Measurements from ENCODE around the gene EXPH5.

The EXPH5 gene

DNA sequence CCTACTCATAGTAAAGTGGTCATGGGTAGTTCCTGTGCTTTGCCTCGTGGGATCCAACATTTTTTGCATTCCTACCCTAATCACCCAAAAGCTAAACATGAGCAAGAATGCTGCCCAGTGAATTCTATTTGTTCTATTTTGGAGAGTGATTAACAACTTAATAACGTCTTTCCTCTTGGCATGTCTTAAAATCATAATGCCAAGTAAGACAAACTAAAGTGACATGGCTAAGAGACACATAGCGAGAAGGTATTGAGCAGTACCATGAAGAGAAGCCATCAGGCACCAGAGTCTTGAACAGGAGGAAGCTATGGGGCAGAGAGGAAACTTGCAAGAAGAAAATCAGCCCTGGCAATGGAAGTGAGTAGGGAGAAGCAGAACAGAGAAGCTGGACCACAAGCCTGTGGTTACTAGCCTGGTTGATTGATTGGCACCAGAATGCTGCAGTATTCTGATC lies 32.0 kb downstream of the EXPH5 start:
- Histone ChIP-seq H3K4me3 (replicated peaks; ENCODE audit: insufficient read depth, low read length) (no peak overlapping the region), H3K27me3 (ENCODE audit: insufficient read depth, poor library complexity, severe bottlenecking) (peaks cover 2% of the 10 kb centered on the region), H3K27ac (replicated peaks) (no peak overlapping the region)
- TF ChIP-seq, protein P1, sequence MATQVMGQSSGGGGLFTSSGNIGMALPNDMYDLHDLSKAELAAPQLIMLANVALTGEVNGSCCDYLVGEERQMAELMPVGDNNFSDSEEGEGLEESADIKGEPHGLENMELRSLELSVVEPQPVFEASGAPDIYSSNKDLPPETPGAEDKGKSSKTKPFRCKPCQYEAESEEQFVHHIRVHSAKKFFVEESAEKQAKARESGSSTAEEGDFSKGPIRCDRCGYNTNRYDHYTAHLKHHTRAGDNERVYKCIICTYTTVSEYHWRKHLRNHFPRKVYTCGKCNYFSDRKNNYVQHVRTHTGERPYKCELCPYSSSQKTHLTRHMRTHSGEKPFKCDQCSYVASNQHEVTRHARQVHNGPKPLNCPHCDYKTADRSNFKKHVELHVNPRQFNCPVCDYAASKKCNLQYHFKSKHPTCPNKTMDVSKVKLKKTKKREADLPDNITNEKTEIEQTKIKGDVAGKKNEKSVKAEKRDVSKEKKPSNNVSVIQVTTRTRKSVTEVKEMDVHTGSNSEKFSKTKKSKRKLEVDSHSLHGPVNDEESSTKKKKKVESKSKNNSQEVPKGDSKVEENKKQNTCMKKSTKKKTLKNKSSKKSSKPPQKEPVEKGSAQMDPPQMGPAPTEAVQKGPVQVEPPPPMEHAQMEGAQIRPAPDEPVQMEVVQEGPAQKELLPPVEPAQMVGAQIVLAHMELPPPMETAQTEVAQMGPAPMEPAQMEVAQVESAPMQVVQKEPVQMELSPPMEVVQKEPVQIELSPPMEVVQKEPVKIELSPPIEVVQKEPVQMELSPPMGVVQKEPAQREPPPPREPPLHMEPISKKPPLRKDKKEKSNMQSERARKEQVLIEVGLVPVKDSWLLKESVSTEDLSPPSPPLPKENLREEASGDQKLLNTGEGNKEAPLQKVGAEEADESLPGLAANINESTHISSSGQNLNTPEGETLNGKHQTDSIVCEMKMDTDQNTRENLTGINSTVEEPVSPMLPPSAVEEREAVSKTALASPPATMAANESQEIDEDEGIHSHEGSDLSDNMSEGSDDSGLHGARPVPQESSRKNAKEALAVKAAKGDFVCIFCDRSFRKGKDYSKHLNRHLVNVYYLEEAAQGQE (IDR thresholded peaks at IDR 0.05; ENCODE audit: insufficient replicate concordance, low read depth) = no peak
- no peak for DNase-seq (ENCODE audit: low read depth in 1 of 2, low spot score in 1 of 2)

DNA sequence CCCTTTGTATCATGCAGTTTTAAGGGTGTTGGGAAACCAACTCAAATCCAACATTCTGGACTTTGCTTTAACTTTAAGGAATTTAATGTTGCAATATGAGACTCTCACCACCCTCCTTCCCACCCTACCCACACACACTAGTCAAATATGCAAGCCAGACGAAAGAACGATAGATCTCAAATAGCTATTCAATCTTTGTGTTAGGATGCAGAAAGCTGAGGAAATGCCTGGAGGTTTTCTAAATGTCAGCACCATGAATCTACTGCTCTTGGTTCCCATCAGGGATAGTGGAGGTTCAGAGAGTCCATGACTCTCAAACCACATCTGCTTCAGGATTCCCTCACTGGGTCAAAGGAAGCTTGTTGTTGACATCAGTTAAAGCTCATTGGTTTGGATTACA lies 33.7 kb downstream of the EXPH5 start:
- TF ChIP-seq, protein P2, sequence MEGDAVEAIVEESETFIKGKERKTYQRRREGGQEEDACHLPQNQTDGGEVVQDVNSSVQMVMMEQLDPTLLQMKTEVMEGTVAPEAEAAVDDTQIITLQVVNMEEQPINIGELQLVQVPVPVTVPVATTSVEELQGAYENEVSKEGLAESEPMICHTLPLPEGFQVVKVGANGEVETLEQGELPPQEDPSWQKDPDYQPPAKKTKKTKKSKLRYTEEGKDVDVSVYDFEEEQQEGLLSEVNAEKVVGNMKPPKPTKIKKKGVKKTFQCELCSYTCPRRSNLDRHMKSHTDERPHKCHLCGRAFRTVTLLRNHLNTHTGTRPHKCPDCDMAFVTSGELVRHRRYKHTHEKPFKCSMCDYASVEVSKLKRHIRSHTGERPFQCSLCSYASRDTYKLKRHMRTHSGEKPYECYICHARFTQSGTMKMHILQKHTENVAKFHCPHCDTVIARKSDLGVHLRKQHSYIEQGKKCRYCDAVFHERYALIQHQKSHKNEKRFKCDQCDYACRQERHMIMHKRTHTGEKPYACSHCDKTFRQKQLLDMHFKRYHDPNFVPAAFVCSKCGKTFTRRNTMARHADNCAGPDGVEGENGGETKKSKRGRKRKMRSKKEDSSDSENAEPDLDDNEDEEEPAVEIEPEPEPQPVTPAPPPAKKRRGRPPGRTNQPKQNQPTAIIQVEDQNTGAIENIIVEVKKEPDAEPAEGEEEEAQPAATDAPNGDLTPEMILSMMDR (IDR thresholded peaks at IDR 0.05; ENCODE audit: insufficient read depth, low read length) = no peak
- TF ChIP-seq, protein P1 (IDR thresholded peaks at IDR 0.05; ENCODE audit: insufficient replicate concordance, low read depth) = no peak
- TF ChIP-seq SPI1 (IDR thresholded peaks at IDR 0.05; ENCODE audit: borderline replicate concordance, low read depth) = no peak
- TF ChIP-seq GABPA (IDR thresholded peaks at IDR 0.05; ENCODE audit: low read depth) = no peak
- TF ChIP-seq POLR2AphosphoS5 (IDR thresholded peaks at IDR 0.05; ENCODE audit: low read depth) = no peak
- H3K27ac ChIP-seq (replicated peaks) = no peak overlapping the region
- peaks cover 2% of the 10 kb centered on the region for H3K27me3 ChIP-seq (ENCODE audit: insufficient read depth, poor library complexity, severe bottlenecking)
- no peak for DNase-seq (ENCODE audit: low read depth in 1 of 2, low spot score in 1 of 2)
- H3K4me3 ChIP-seq (replicated peaks; ENCODE audit: insufficient read depth, low read length) = no peak overlapping the region

DNA sequence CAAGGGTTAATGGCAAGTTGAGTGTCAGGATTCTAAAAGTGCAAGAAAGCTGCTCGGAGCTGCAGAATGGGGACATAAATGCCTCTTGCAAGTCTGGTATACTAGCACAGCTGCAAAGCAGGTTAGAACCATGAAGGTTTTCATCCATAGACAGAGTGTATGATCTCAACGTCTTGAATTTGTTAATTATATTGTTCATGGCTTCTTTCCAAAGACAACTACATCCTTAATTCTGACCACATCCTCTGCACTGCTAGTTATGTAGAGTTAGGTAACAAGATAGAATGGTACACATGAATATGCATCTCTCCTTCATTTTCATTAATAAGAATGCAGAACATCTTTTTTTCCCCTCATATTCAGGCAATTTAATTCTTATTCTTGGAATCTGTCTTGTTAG lies 34.2 kb downstream of the EXPH5 start:
- Histone ChIP-seq H3K27me3 (ENCODE audit: insufficient read depth, poor library complexity, severe bottlenecking) (peaks cover 2% of the 10 kb centered on the region), H3K27ac (replicated peaks) (no peak overlapping the region), H3K4me3 (replicated peaks; ENCODE audit: insufficient read depth, low read length) (no peak overlapping the region)
- TF ChIP-seq, protein P1 (IDR thresholded peaks at IDR 0.05; ENCODE audit: insufficient replicate concordance, low read depth) = no peak
- TF ChIP-seq GABPA (IDR thresholded peaks at IDR 0.05; ENCODE audit: low read depth) = no peak
- no peak for TF ChIP-seq SPI1 (IDR thresholded peaks at IDR 0.05; ENCODE audit: borderline replicate concordance, low read depth)
- no peak for DNase-seq (ENCODE audit: low read depth in 1 of 2, low spot score in 1 of 2)

DNA sequence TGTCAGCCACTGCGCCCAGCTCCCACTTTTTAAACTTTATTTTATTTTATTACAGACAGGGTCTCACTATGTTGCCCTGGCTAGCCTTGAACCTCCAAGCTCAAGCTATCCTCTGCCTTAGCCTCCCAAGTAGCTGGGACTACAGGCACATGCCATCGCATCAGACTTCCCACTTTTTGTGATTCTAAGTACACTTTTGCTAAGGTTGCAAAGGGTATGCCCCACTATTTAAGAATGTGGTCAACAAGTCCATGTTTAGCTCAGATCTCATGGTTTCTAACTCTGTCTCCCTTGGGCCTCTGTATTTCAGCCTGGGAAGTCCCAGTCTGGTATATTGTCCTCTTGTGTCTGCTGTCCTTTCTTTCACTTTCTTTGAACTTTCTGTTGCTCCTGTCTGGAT lies 35.3 kb downstream of the EXPH5 start:
- no peak for TF ChIP-seq POLR2AphosphoS5 (IDR thresholded peaks at IDR 0.05; ENCODE audit: low read depth)
- TF ChIP-seq GABPA (IDR thresholded peaks at IDR 0.05; ENCODE audit: low read depth) = no peak
- TF ChIP-seq, protein P2 (IDR thresholded peaks at IDR 0.05; ENCODE audit: insufficient read depth, low read length) = no peak
- TF ChIP-seq SPI1 (IDR thresholded peaks at IDR 0.05; ENCODE audit: borderline replicate concordance, low read depth) = no peak
- TF ChIP-seq, protein P1 (IDR thresholded peaks at IDR 0.05; ENCODE audit: insufficient replicate concordance, low read depth) = no peak

More for the DNA sequence above, 35.3 kb downstream of the EXPH5 start:
- no peak overlapping the region for H3K4me3 ChIP-seq (replicated peaks; ENCODE audit: insufficient read depth, low read length)
- DNase-seq (ENCODE audit: low read depth in 1 of 2, low spot score in 1 of 2) = no peak
- no peak overlapping the region for H3K27ac ChIP-seq (replicated peaks)
- H3K27me3 ChIP-seq (ENCODE audit: insufficient read depth, poor library complexity, severe bottlenecking) = peaks cover 2% of the 10 kb centered on the region

Data from HL-60 (cell line).